Esophagus squamous epithelium (tissue), 4 donors: ENCODE data around the gene LRRC4C.

Experiments used
- CTCF ChIP-seq, 6 experiments: fragments of 450-650 bp in 4 of 6; fragments of 200-600 bp in 2 of 6; sonication (generic) in 2 of 6; IDR thresholded peaks; one replicate each; pipeline ENCODE4 v1.5.1; 2016 to 2019; ENCODE audit warnings: antibody characterized with exemption in 6 of 6, mild to moderate bottlenecking in 4 of 6, moderate library complexity in 4 of 6
- POLR2A ChIP-seq, 4 donors: fragments of 450-650 bp; IDR thresholded peaks; one replicate each; pipeline ENCODE4 v1.6.1; 2017; ENCODE audit warnings: antibody characterized with exemption in 4 of 4, mild to moderate bottlenecking in 4 of 4, moderate library complexity in 3 of 4

DNA sequence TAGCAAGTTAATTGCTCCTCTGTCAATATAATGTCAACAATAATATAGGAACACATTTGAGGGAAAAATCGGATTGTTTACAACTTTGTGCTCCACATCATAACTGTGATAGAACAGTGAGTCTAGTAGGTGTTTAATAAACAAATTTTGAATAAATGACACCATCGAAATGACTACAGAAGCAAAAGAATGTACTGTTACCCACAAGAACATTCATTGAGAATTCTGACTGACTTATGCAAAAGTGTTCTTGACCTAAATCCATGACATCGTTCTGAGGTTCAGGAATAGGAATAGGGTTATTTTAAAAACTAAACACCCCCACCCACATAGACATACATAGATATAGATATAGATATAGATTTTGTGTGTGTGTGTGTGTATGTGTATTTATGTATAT, 8.4 kb downstream of the LRRC4C start:
- TF ChIP-seq POLR2A (IDR thresholded peaks at IDR 0.05), result no peak
- TF ChIP-seq CTCF (IDR thresholded peaks at IDR 0.05), result no peak
